ENCODE data around the gene DNAH1. TPM values are rescaled to one million over a fixed set of nuclear protein-coding genes. Genes with fewer than 3 reads are reported as not detected.

The DNAH1 gene
- total RNA-seq, 1 experiment from 2014 or later = 5.9 TPM

DNA sequence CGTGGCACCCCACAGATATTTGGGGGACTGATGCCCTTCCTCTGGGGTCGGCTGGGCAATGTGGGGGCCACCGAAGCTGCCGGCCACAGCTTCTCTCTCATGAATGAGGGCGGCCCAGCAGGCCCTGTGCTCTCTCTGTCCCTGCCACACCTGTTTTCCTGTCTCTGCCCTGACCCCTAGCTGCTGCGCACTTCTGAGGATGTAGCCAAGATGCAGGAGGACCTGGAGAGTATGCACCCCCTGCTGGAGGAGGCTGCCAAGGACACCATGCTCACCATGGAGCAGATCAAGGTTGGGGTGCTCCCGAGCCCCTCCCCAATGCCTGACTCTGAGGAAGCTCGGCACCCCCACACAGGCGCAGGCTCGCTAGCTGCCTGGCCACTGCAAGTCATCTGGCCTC, 69.0 kb downstream of the DNAH1 start:
- Histone ChIP-seq H3K4me1 (replicated peaks; ENCODE audit: insufficient read depth) (no peaks in the 10 kb centered on the region), H3K27me3 (ENCODE audit: insufficient read depth, low read depth) (no peaks in the 10 kb centered on the region), H3K9me2 (ENCODE audit: insufficient read depth) (no peaks in the 10 kb centered on the region), H2AFZ (no peak overlapping the region), H3K79me2 (ENCODE audit: low read depth) (no peaks in the 10 kb centered on the region), H3K4me2 (no peak overlapping the region), H3K36me3 (ENCODE audit: low read depth) (no peaks in the 10 kb centered on the region), H3K27ac (no peak overlapping the region), H4K20me1 (ENCODE audit: insufficient read depth) (no peaks in the 10 kb centered on the region), H3F3A (ENCODE audit: insufficient read depth, low read depth) (no peaks in the 10 kb centered on the region), H3K9me3 (ENCODE audit: insufficient read depth, low read depth) (no peaks in the 10 kb centered on the region), H3K4me3 (no peak overlapping the region)
- intact Hi-C loops (cut with micrococcal nuclease; ENCODE audit: unreplicated experiment) = loop anchor here (5.0 kb wide), 2 partner anchors 93 to 153 kb away; no protein-coding TSS in a partner anchor
- no peak for TF ChIP-seq EZH2 (IDR thresholded peaks at IDR 0.05; ENCODE audit: low read depth)
- TF ChIP-seq, protein P1, sequence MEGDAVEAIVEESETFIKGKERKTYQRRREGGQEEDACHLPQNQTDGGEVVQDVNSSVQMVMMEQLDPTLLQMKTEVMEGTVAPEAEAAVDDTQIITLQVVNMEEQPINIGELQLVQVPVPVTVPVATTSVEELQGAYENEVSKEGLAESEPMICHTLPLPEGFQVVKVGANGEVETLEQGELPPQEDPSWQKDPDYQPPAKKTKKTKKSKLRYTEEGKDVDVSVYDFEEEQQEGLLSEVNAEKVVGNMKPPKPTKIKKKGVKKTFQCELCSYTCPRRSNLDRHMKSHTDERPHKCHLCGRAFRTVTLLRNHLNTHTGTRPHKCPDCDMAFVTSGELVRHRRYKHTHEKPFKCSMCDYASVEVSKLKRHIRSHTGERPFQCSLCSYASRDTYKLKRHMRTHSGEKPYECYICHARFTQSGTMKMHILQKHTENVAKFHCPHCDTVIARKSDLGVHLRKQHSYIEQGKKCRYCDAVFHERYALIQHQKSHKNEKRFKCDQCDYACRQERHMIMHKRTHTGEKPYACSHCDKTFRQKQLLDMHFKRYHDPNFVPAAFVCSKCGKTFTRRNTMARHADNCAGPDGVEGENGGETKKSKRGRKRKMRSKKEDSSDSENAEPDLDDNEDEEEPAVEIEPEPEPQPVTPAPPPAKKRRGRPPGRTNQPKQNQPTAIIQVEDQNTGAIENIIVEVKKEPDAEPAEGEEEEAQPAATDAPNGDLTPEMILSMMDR (conservative IDR thresholded peaks at IDR 0.05) = peak; percentile 69
- BruUV-seq (replicated peaks) = no TSS peak
- POLR2A ChIA-PET (ENCODE audit: unreplicated experiment) = interaction anchor here (0.5 kb wide), 1 partner anchor 14 kb away, joined by 3 read pairs; no protein-coding TSS in a partner anchor
- peak; percentile 48 to 64 for DNase-seq
- CTCF ChIA-PET = interaction anchor here (0.6 kb wide), 2 partner anchors 107 to 115 kb away, joined by 3 to 10 read pairs; partner anchors contain the start of gene WDR82

DNA sequence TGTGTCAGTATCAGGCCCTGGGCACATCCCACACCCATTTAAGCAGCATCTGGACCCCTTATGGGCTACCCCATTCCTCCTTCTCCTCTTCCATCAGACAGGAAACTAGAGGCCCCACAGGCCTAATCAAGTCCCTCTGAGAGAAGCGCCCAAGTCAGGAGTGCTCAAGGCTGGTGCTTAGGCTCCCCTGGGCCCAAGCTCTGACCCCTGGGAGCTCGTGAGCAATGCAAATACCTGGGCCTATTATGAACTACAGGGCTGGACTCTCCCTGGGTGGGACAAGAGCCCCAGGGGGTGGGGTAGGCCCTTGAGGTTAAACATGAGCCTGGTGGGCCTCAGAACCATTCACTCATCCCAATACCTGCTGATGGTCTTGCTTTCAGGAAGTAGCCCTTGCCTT, 71.4 kb downstream of the DNAH1 start:
- intact Hi-C loops (cut with micrococcal nuclease; ENCODE audit: unreplicated experiment) = loop anchor here (5.0 kb wide), 2 partner anchors 95 to 155 kb away; no protein-coding TSS in a partner anchor
- no peaks in the 10 kb centered on the region for H3K27me3 ChIP-seq (ENCODE audit: insufficient read depth, low read depth)
- no TSS peak for BruUV-seq (replicated peaks)
- H3F3A ChIP-seq (ENCODE audit: insufficient read depth, low read depth) = no peaks in the 10 kb centered on the region
- no peaks in the 10 kb centered on the region for H4K20me1 ChIP-seq (ENCODE audit: insufficient read depth)
- CTCF ChIA-PET = no interaction called here
- no peak overlapping the region for H3K4me2 ChIP-seq
- TF ChIP-seq EZH2 (IDR thresholded peaks at IDR 0.05; ENCODE audit: low read depth) = no peak
- TF ChIP-seq, protein P1 (conservative IDR thresholded peaks at IDR 0.05) = no peak
- POLR2A ChIA-PET (ENCODE audit: unreplicated experiment) = no interaction called here
- no peak for DNase-seq
- no peak overlapping the region for H3K4me3 ChIP-seq
- no peaks in the 10 kb centered on the region for H3K4me1 ChIP-seq (replicated peaks; ENCODE audit: insufficient read depth)
- no peaks in the 10 kb centered on the region for H3K9me2 ChIP-seq (ENCODE audit: insufficient read depth)
- H2AFZ ChIP-seq = no peak overlapping the region
- no peaks in the 10 kb centered on the region for H3K36me3 ChIP-seq (ENCODE audit: low read depth)
- H3K27ac ChIP-seq = no peak overlapping the region
- no peaks in the 10 kb centered on the region for H3K9me3 ChIP-seq (ENCODE audit: insufficient read depth, low read depth)
- H3K79me2 ChIP-seq (ENCODE audit: low read depth) = no peaks in the 10 kb centered on the region

DNA sequence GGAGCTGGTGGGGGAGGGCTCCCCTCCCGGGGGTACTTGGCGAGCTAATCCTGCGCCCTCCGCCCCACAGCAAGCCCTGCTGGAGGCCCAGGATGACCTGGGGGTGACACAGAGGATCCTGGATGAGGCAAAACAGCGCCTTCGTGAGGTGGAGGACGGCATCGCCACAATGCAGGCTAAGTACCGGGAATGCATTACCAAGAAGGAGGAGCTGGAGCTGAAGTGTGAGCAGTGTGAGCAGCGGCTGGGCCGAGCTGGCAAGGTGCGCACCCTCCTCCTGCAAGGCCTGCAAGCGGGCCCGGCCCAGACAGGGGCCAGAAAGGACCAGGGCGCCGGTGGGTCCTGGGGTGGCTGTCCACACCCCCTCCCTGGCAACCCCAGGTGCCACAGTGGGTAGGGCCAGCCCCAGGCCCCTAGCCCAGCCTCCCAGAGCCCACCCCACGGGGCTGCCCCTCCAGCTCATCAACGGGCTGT, 72.3 kb downstream of the DNAH1 start:
- no peaks in the 10 kb centered on the region for H3K9me3 ChIP-seq (ENCODE audit: insufficient read depth, low read depth)
- intact Hi-C loops (cut with micrococcal nuclease; ENCODE audit: unreplicated experiment) = loop anchor here (5.0 kb wide), 2 partner anchors 96 to 156 kb away; no protein-coding TSS in a partner anchor
- no TSS peak for BruUV-seq (replicated peaks)

More for the DNA sequence above, 72.3 kb downstream of the DNAH1 start:
- no peak overlapping the region for H3K4me2 ChIP-seq
- H3K79me2 ChIP-seq (ENCODE audit: low read depth) = no peaks in the 10 kb centered on the region
- no peak for TF ChIP-seq EZH2 (IDR thresholded peaks at IDR 0.05; ENCODE audit: low read depth)
- TF ChIP-seq, protein P1 (conservative IDR thresholded peaks at IDR 0.05) = no peak
- no peaks in the 10 kb centered on the region for H3F3A ChIP-seq (ENCODE audit: insufficient read depth, low read depth)
- CTCF ChIA-PET = no interaction called here
- no peak for DNase-seq
- no peak overlapping the region for H3K4me3 ChIP-seq
- no peaks in the 10 kb centered on the region for H4K20me1 ChIP-seq (ENCODE audit: insufficient read depth)
- H2AFZ ChIP-seq = no peak overlapping the region
- H3K27ac ChIP-seq = no peak overlapping the region
- H3K36me3 ChIP-seq (ENCODE audit: low read depth) = no peaks in the 10 kb centered on the region
- no peaks in the 10 kb centered on the region for H3K27me3 ChIP-seq (ENCODE audit: insufficient read depth, low read depth)
- POLR2A ChIA-PET (ENCODE audit: unreplicated experiment) = interaction anchor here (0.7 kb wide), 1 partner anchor 10 kb away, joined by 3 read pairs; no protein-coding TSS in a partner anchor
- no peaks in the 10 kb centered on the region for H3K4me1 ChIP-seq (replicated peaks; ENCODE audit: insufficient read depth)
- H3K9me2 ChIP-seq (ENCODE audit: insufficient read depth) = no peaks in the 10 kb centered on the region

All from PC-9 (cell line).